Uterus (tissue), 2 donors: ENCODE data around the gene TOX2.

Source experiments
- POLR2A ChIP-seq, 2 donors: fragments of 450-650 bp; IDR thresholded peaks; one replicate each; pipeline ENCODE4 v1.6.1; 2016; ENCODE audit warnings: antibody characterized with exemption in 2 of 2, mild to moderate bottlenecking in 1 of 2, moderate library complexity in 1 of 2
- TF ChIP-seq, protein P1 (sequence below), 4 experiments: fragments of 200-600 bp in 2 of 4; fragments of 450-650 bp in 2 of 4; sonication (generic) in 2 of 4; IDR thresholded peaks; one replicate each; pipeline ENCODE4 v1.5.1; 2016 to 2019; ENCODE audit warnings: antibody characterized with exemption in 4 of 4, mild to moderate bottlenecking in 2 of 4, moderate library complexity in 1 of 4

GRCh38 chr20:44084439-44084838 lies 169.8 kb downstream of the TOX2 start:
- TF ChIP-seq, protein P1, sequence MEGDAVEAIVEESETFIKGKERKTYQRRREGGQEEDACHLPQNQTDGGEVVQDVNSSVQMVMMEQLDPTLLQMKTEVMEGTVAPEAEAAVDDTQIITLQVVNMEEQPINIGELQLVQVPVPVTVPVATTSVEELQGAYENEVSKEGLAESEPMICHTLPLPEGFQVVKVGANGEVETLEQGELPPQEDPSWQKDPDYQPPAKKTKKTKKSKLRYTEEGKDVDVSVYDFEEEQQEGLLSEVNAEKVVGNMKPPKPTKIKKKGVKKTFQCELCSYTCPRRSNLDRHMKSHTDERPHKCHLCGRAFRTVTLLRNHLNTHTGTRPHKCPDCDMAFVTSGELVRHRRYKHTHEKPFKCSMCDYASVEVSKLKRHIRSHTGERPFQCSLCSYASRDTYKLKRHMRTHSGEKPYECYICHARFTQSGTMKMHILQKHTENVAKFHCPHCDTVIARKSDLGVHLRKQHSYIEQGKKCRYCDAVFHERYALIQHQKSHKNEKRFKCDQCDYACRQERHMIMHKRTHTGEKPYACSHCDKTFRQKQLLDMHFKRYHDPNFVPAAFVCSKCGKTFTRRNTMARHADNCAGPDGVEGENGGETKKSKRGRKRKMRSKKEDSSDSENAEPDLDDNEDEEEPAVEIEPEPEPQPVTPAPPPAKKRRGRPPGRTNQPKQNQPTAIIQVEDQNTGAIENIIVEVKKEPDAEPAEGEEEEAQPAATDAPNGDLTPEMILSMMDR (IDR thresholded peaks at IDR 0.05) = no peak
- no peak for TF ChIP-seq POLR2A (IDR thresholded peaks at IDR 0.05)
